SH-SY5Y (cell line): ENCODE measurements around the gene RCN2.

Experiments used
- GATA2 ChIP-seq: IDR thresholded peaks from 2 replicates; pipeline ENCODE4 v1.6.1; 2011; ENCODE audit warnings: mild to moderate bottlenecking, low read depth, low read length
- GATA3 ChIP-seq: IDR thresholded peaks from 2 replicates; pipeline ENCODE4 v1.6.1; 2011; ENCODE audit warnings: low read depth, mild to moderate bottlenecking, low read length, moderate library complexity

DNA sequence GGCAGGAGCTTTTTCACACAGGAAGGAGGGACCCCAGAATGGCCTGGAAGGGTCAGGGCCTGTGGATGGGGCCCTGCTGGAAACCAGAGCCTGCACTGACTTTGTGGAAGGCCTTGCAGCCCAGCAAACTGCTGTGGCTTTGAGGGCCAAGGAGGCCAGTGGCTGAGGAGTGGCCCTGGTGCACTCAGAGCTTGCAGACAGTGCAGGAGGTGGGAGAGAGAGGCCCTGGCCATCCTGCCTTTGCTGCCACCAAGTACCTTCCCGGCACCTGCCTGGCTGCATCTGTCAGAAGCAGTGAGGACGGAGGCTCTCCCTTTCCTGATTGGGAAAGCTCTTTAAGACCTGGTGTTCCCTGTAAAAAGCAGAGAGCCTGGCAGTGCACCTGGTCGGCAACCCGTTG is 69.8 kb downstream of the RCN2 start:
- no peak for TF ChIP-seq GATA2
- no peak for TF ChIP-seq GATA3
